Panc1 (cell line): ENCODE data around the gene ATXN1. TPM values are rescaled to one million over a fixed set of nuclear protein-coding genes. Genes with fewer than 3 reads are reported as not detected.

ENCODE experiments used
- ATAC-seq: fragments of 200-7000 bp; cut with Tn5 transposase; 2 replicates; pipeline ENCODE4 v1.9.1; 2020; ENCODE audit warnings: mild to moderate bottlenecking, moderate library complexity
- BruUV-seq: library from RNA; stranded (reverse); fragments of 400-500 nt; replicated peaks from 2 replicates; lab custom pipeline; 2021; lab: Mats Ljungman, UMichigan
- CTCF ChIA-PET: fragments of 300-600 bp; sonication (Branson Sonifier 250); formaldehyde crosslinking; loops from one replicate; lab custom pipeline; 2022; ENCODE audit warnings: antibody characterized with exemption; lab: Charles Lee
- POLR2A ChIA-PET: fragments of 300-600 bp; sonication (Branson Sonifier 250); formaldehyde crosslinking; loops from one replicate; lab custom pipeline; 2022; ENCODE audit warnings: antibody characterized with exemption; lab: Charles Lee
- DNase-seq: peaks from one replicate; pipeline ENCODE4 v3.0.0-alpha.2; 2010; ENCODE audit warnings: low read depth, low spot score
- H3K27ac ChIP-seq: 2 replicates; pipeline ENCODE4 v1.5.1; 2011; ENCODE audit warnings: mild to moderate bottlenecking, low read length, inconsistent platforms
- H3K27me3 ChIP-seq: fragments of 200-500 bp; sonication (Bioruptor generic); 2 replicates; pipeline ENCODE4 v1.6.0; 2014; ENCODE audit warnings: low read length, inconsistent platforms; ENCODE audit not compliant: control insufficient read depth, insufficient read depth
- H3K36me3 ChIP-seq: fragments of 200-500 bp; sonication (Bioruptor generic); 2 replicates; pipeline ENCODE4 v1.5.1; 2014; ENCODE audit warnings: inconsistent platforms, mild to moderate bottlenecking, low read length, moderate library complexity; ENCODE audit not compliant: control insufficient read depth, insufficient read depth
- H3K4me1 ChIP-seq: 2 replicates; pipeline ENCODE4 v1.5.1; 2011; ENCODE audit warnings: inconsistent platforms, mild to moderate bottlenecking, low read length, moderate library complexity; ENCODE audit not compliant: control insufficient read depth, insufficient read depth
- H3K4me3 ChIP-seq, 2 experiments: 2 replicates each; pipeline ENCODE4 v1.5.1; 2011 to 2012; ENCODE audit warnings: low read depth in 2 of 2, low read length in 2 of 2, mild to moderate bottlenecking in 2 of 2, inconsistent platforms in 1 of 2, moderate library complexity in 1 of 2
- H3K9me3 ChIP-seq: fragments of 200-500 bp; sonication (Bioruptor generic); 2 replicates; pipeline ENCODE4 v1.5.1; 2014; ENCODE audit warnings: low read depth, mild to moderate bottlenecking, inconsistent platforms, low read length, moderate library complexity; ENCODE audit not compliant: control insufficient read depth, insufficient read depth
- POLR2AphosphoS5 ChIP-seq: IDR thresholded peaks from 2 replicates; pipeline ENCODE4 v1.6.1; 2012; ENCODE audit warnings: mild to moderate bottlenecking, low read depth, low read length, moderate library complexity
- SIN3A ChIP-seq: IDR thresholded peaks from 2 replicates; pipeline ENCODE4 v1.6.1; 2012; ENCODE audit warnings: low read depth, mild to moderate bottlenecking, low read length, moderate library complexity, borderline replicate concordance; ENCODE audit not compliant: insufficient read depth
- TCF7L2 ChIP-seq: IDR thresholded peaks from 2 replicates; pipeline ENCODE4 v1.6.1; 2011; ENCODE audit warnings: mild to moderate bottlenecking, low read depth, low read length, inconsistent platforms
- in situ Hi-C: cut with HindIII; loops from 2 replicates; pipeline ENCODE4 v1.10.0; 2016; ENCODE audit warnings: low sequenced_read_pairs, low pct_unique_long_range_greater_than_20kb
- intact Hi-C: fragments of 100-400 bp; cut with micrococcal nuclease; formaldehyde crosslinking; loops from one replicate; pipeline ENCODE4 v1.10.0; 2022; ENCODE audit not compliant: unreplicated experiment
- total RNA-seq: library from RNA; stranded (reverse); gene quantifications from one replicate; pipeline ENCODE4 v1.2.1, GENCODE V29; 2021; ENCODE audit not compliant: unreplicated experiment
- TF ChIP-seq, protein P1 (sequence below), 2 experiments: IDR thresholded peaks; 2 replicates each; pipeline ENCODE4 v1.6.1; 2011 to 2012; ENCODE audit warnings: low read depth in 2 of 2, control low read depth in 1 of 2, low read length in 1 of 2, mild to moderate bottlenecking in 1 of 2, moderate library complexity in 1 of 2; ENCODE audit not compliant: insufficient read depth in 1 of 2
- TF ChIP-seq, protein P2 (sequence below): fragments of 450-650 bp; IDR thresholded peaks from 2 replicates; pipeline ENCODE4 v1.5.1; 2017; ENCODE audit warnings: mild to moderate bottlenecking

The ATXN1 gene
- total RNA-seq, 1 experiment from 2014 or later, result 67.1 TPM

DNA sequence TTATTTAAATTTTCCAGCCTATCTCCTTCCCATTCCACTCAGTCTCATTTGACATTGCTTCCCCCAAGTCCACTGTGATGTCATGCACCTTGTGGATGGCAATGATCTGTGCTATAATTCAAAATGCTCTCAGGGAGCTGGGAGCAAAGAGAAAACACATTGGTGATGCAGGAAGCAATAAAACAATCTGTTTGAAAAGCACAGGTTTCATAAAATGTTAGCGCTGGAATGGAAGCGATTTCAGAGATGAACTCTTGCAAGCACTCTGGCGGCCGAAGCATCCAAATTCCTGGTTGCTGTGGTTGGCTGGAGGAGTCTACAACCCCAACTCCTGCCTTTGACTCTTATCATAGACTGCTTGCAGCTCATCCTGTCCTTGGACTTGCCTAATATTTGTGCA is 355.9 kb downstream of the ATXN1 start:
- intact Hi-C loops, result no loop called here
- Histone ChIP-seq H3K36me3 (no peaks in the 10 kb centered on the region), H3K4me1 (no peaks in the 10 kb centered on the region), H3K9me3 (no peaks in the 10 kb centered on the region), H3K27ac (no peak overlapping the region), H3K4me3 (no peak overlapping the region), H3K27me3 (no peaks in the 10 kb centered on the region)
- DNase-seq (no peak), ATAC-seq (no peak)
- in situ Hi-C loops, result no loop called here
- POLR2A ChIA-PET, result no interaction called here
- TF ChIP-seq TCF7L2 (no peak), SIN3A (no peak), POLR2AphosphoS5 (no peak)
- TF ChIP-seq, protein P1, sequence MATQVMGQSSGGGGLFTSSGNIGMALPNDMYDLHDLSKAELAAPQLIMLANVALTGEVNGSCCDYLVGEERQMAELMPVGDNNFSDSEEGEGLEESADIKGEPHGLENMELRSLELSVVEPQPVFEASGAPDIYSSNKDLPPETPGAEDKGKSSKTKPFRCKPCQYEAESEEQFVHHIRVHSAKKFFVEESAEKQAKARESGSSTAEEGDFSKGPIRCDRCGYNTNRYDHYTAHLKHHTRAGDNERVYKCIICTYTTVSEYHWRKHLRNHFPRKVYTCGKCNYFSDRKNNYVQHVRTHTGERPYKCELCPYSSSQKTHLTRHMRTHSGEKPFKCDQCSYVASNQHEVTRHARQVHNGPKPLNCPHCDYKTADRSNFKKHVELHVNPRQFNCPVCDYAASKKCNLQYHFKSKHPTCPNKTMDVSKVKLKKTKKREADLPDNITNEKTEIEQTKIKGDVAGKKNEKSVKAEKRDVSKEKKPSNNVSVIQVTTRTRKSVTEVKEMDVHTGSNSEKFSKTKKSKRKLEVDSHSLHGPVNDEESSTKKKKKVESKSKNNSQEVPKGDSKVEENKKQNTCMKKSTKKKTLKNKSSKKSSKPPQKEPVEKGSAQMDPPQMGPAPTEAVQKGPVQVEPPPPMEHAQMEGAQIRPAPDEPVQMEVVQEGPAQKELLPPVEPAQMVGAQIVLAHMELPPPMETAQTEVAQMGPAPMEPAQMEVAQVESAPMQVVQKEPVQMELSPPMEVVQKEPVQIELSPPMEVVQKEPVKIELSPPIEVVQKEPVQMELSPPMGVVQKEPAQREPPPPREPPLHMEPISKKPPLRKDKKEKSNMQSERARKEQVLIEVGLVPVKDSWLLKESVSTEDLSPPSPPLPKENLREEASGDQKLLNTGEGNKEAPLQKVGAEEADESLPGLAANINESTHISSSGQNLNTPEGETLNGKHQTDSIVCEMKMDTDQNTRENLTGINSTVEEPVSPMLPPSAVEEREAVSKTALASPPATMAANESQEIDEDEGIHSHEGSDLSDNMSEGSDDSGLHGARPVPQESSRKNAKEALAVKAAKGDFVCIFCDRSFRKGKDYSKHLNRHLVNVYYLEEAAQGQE (IDR thresholded peaks at IDR 0.05; ENCODE audit: insufficient read depth in 1 of 2, low read depth in 2 of 2, low read length in 1 of 2), result no peak
- TF ChIP-seq, protein P2, sequence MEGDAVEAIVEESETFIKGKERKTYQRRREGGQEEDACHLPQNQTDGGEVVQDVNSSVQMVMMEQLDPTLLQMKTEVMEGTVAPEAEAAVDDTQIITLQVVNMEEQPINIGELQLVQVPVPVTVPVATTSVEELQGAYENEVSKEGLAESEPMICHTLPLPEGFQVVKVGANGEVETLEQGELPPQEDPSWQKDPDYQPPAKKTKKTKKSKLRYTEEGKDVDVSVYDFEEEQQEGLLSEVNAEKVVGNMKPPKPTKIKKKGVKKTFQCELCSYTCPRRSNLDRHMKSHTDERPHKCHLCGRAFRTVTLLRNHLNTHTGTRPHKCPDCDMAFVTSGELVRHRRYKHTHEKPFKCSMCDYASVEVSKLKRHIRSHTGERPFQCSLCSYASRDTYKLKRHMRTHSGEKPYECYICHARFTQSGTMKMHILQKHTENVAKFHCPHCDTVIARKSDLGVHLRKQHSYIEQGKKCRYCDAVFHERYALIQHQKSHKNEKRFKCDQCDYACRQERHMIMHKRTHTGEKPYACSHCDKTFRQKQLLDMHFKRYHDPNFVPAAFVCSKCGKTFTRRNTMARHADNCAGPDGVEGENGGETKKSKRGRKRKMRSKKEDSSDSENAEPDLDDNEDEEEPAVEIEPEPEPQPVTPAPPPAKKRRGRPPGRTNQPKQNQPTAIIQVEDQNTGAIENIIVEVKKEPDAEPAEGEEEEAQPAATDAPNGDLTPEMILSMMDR, result no peak
- BruUV-seq, result no TSS peak
- CTCF ChIA-PET, result no interaction called here

DNA sequence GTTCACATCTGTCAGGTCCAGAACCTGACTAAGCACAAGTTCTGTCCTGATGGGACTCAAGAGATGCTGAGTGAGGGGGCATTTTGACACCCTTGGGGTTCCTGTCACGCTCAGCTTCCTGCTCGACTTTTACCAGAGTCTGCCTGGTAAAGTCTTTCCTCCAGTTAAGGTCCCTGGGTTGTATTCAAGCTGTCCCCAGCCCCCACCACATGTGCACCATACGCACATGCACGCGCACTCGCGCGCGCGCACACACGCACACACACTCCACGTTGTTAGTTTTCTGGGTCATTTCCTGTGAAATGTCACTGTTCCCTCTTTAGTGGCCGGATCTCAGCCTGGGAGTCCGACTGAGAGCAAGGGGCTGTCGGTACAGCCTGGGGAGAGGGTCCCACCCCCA is 356.8 kb downstream of the ATXN1 start:
- TF ChIP-seq TCF7L2, result no peak
- no peak for TF ChIP-seq POLR2AphosphoS5
- TF ChIP-seq, protein P2, result no peak
- no peak for TF ChIP-seq SIN3A
- TF ChIP-seq, protein P1 (IDR thresholded peaks at IDR 0.05; ENCODE audit: insufficient read depth in 1 of 2, low read depth in 2 of 2, low read length in 1 of 2), result no peak
- ChIA-PET POLR2A (no interaction called here), CTCF (no interaction called here)
- intact Hi-C loops, result no loop called here
- no peak overlapping the region for H3K4me3 ChIP-seq
- H3K27me3 ChIP-seq, result no peaks in the 10 kb centered on the region
- BruUV-seq, result no TSS peak
- DNase-seq, result no peak
- no peaks in the 10 kb centered on the region for H3K9me3 ChIP-seq
- in situ Hi-C loops, result no loop called here
- no peak overlapping the region for H3K27ac ChIP-seq
- no peaks in the 10 kb centered on the region for H3K4me1 ChIP-seq
- H3K36me3 ChIP-seq, result no peaks in the 10 kb centered on the region
- ATAC-seq, result no peak
